Chondrocyte (in vitro differentiated cells): Measurements from ENCODE around the gene CETP. TPM values are rescaled to one million over a fixed set of nuclear protein-coding genes. Genes with fewer than 3 reads are reported as not detected.
"Not testable (repeated sequence)": the region's sequence is repeated elsewhere in the genome, so short reads cannot be mapped to it uniquely, and the experiment has no call there.

ENCODE experiments used
- DNase-seq: peaks from one replicate; pipeline ENCODE4 v3.0.0; 2021; ENCODE audit warnings: mixed read lengths, low spot score
- H3K27ac Mint-ChIP-seq: one replicate; pipeline ENCODE4 v1.8.0; 2021; ENCODE audit warnings: mild to moderate bottlenecking, moderate library complexity, mixed read lengths; ENCODE audit not compliant: unreplicated experiment
- H3K27me3 Mint-ChIP-seq: 2 replicates; pipeline ENCODE4 v1.8.0; 2021; ENCODE audit warnings: low read depth, mixed read lengths
- H3K36me3 Mint-ChIP-seq: 2 replicates; pipeline ENCODE4 v1.8.0; 2021; ENCODE audit warnings: low read depth, mixed read lengths
- H3K4me1 Mint-ChIP-seq: 2 replicates; pipeline ENCODE4 v1.8.0; 2021; ENCODE audit warnings: low read depth, mild to moderate bottlenecking, mixed read lengths
- H3K4me3 Mint-ChIP-seq: one replicate; pipeline ENCODE4 v1.8.0; 2021; ENCODE audit warnings: mild to moderate bottlenecking, moderate library complexity, mixed read lengths; ENCODE audit not compliant: unreplicated experiment
- H3K9me3 Mint-ChIP-seq: 2 replicates; pipeline ENCODE4 v1.8.0; 2021; ENCODE audit warnings: low read depth, mixed read lengths
- total RNA-seq: library from RNA; stranded (reverse); gene quantifications from 3 replicates; pipeline ENCODE4 v1.2.1, GENCODE V29; 2021
- TF ChIP-seq, protein P1 (sequence below): fragments of 200-600 bp; sonication (generic); IDR thresholded peaks from 2 replicates; pipeline ENCODE4 v1.5.0; 2021; ENCODE audit warnings: antibody characterized with exemption, mild to moderate bottlenecking, moderate library complexity

CETP gene
- total RNA-seq, 1 donor from 2014 or later = not detected

- no peak for DNase-seq
- H3K27me3 Mint-ChIP-seq = no peaks in the 10 kb centered on the region
- peaks cover 13% of the 10 kb centered on the region for H3K4me1 Mint-ChIP-seq
- H3K9me3 Mint-ChIP-seq = no peaks in the 10 kb centered on the region
- no peaks in the 10 kb centered on the region for H3K36me3 Mint-ChIP-seq
- TF ChIP-seq, protein P1, sequence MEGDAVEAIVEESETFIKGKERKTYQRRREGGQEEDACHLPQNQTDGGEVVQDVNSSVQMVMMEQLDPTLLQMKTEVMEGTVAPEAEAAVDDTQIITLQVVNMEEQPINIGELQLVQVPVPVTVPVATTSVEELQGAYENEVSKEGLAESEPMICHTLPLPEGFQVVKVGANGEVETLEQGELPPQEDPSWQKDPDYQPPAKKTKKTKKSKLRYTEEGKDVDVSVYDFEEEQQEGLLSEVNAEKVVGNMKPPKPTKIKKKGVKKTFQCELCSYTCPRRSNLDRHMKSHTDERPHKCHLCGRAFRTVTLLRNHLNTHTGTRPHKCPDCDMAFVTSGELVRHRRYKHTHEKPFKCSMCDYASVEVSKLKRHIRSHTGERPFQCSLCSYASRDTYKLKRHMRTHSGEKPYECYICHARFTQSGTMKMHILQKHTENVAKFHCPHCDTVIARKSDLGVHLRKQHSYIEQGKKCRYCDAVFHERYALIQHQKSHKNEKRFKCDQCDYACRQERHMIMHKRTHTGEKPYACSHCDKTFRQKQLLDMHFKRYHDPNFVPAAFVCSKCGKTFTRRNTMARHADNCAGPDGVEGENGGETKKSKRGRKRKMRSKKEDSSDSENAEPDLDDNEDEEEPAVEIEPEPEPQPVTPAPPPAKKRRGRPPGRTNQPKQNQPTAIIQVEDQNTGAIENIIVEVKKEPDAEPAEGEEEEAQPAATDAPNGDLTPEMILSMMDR = no peak
- no peak overlapping the region for H3K27ac Mint-ChIP-seq
- no peak overlapping the region for H3K4me3 Mint-ChIP-seq
These were observed 42.0 kb downstream of the CETP start for GRCh38 chr16:57003439-57004386.

DNA sequence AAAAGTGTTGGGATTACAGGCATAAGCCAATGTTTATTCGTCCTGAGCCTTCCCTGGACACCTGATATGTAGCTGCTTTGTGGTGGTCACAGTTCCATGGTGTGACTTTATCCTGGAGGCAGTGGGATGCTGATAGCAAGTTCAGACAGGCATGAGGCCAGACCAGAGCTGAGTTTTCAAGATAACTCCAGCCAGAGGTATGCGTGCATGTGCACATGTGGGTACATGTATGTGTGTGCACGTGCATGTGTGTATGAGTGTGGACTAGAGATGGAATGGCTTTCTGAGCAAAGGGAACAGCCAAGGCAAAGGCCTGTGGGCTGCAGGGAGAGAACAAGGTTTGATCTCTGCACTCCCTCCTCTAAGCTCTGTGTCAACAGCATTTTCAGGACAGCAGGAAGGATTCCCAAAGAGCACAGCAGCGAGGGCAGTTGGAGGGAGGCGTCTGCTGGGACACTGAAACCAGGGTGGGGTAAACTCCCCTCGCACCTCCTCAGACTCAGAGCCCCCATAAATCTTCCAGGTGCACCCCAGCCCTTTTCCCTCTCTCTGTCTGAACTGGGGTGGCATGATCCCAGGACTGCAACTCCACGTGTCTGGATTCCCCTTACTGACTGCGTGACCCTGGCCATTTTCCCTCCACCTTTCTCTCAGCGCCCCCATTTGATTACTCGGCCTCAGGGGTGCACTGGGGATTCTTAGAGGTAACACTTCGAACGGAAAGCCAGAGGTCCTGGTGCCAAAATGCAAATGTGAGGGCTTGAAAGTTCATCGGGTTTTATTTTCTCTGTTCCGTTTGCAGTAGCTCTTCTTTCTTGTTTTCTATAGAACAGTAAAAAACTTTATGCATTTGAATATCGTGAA is 42.9 kb downstream of the CETP start:
- TF ChIP-seq, protein P1 = no peak
- DNase-seq = no peak
- no peak overlapping the region for H3K4me3 Mint-ChIP-seq
- peaks cover 13% of the 10 kb centered on the region for H3K4me1 Mint-ChIP-seq
- no peak overlapping the region for H3K27ac Mint-ChIP-seq
- H3K9me3 Mint-ChIP-seq = no peaks in the 10 kb centered on the region
- H3K36me3 Mint-ChIP-seq = no peaks in the 10 kb centered on the region
- H3K27me3 Mint-ChIP-seq = no peaks in the 10 kb centered on the region

DNA sequence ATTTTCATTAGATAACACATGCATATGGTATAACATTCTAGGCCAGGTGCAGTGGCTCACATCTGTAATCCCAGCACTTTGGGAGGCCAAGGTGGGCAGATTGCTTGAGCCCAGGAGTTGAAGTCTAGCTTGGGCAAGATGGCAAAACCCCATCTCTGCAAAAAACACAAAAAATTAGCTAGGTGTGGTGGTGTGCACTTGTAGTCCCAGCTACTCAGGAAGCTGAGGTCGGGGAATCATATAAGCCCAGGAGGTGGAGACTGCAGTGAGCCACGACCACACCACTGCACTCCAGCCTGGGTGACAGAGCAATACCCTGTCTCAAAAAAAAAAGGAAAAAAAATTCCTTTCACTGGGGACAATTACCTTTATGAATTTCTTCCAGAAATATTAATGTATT is 43.8 kb downstream of the CETP start:
- DNase-seq, H3K4me3 Mint-ChIP-seq, H3K4me1 Mint-ChIP-seq, H3K27me3 Mint-ChIP-seq, H3K9me3 Mint-ChIP-seq, H3K36me3 Mint-ChIP-seq, H3K27ac Mint-ChIP-seq: not testable (repeated sequence)

DNA sequence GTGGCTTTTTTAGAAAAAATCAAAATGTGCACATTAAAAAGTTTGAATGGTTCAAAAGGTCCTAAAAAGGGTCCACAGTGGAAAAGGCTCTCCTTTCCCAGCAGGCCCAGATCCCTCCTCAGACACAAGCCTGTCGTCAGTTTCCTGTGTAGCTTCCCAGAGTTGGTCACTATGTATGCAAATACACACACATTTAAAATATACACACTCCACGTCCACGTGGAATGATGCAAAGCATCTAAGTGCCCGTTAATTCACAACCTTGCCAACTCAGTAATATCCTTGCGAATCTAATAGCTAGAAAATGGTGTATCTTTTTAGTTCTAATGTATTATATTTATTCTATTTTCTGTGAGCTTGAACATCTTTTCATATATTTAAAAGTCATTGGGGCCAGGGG is 45.3 kb downstream of the CETP start:
- TF ChIP-seq, protein P1 = no peak
- Mint-ChIP-seq H3K9me3 (no peaks in the 10 kb centered on the region), H3K27ac (no peak overlapping the region), H3K36me3 (no peaks in the 10 kb centered on the region), H3K4me1 (no peaks in the 10 kb centered on the region), H3K27me3 (no peaks in the 10 kb centered on the region), H3K4me3 (no peak overlapping the region)
- no peak for DNase-seq

- no peak overlapping the region for H3K27ac Mint-ChIP-seq
- H3K9me3 Mint-ChIP-seq = no peaks in the 10 kb centered on the region
- H3K4me1 Mint-ChIP-seq = no peaks in the 10 kb centered on the region
- DNase-seq = no peak
- no peak overlapping the region for H3K4me3 Mint-ChIP-seq
- TF ChIP-seq, protein P1 = no peak
- no peaks in the 10 kb centered on the region for H3K36me3 Mint-ChIP-seq
- H3K27me3 Mint-ChIP-seq = no peaks in the 10 kb centered on the region
These were observed 45.8 kb downstream of the CETP start for GRCh38 chr16:57007530-57007929.
